Stimulated activated CD4-positive, alpha-beta T cell treated with anti-CD3 and anti-CD28 coated beads, Interleukin-4, amount 100 ng/mL, for 4 hours (primary cell): ENCODE data around the gene BZW2.

Experiments used
- DNase-seq, 2 experiments: peaks; one replicate each; pipeline ENCODE4 v3.0.0-alpha.2; 2020

BZW2 gene

DNA sequence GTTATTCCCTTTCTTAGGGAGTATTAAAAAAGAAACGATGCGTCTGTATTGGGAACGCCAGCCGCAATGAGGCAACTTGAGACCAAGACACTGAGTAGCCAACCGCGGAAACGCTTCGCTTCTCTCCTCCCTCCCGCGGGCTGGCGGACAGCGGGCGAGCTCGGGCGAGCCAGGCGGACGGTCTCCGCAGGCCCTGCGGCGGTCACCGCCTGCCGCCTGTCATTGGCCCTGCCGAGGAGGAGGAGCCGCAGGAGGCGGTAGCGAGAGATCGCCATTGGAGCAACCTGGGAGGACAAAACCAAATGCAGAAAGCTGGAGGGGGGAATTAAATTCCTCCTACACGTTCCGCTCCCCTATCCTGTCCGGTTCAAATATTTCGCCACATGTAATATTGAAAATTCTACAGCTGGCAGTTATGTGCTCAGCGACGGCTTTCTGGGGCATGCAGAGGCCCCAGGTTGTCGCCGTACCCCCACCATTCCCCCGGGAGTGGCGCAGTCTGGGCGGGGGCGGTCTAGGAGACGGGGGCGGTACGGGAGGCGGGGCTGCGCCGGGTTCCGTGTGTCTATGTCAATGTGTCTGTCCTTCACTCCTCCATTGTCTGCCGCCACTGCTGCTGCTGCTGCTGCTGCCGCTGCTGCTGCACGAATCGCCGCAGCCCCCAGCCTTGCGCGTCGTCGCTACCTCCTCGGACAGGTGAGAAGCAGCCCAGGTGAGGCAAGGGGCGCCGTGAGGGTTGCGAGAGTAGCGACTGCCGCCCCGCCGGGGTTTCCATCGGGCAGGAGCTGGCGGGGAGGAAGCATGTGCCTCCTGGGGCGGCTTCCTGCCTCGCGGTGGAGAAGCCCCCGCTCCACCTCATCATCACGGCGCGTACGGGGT is at the start of gene BZW2, which contains the start of gene ANKMY2:
Gene BZW2, plus strand, starts transcription at position 589 of the 879 bp plus-strand sequence. CDS start 19,263 bp downstream, outside the sequence.
Gene ANKMY2, minus strand, starts transcription at position 162 of the 879 bp plus-strand sequence. CDS start 181 bp downstream, outside the sequence.
- DNase-seq = peak; percentile 90 to 93

DNA sequence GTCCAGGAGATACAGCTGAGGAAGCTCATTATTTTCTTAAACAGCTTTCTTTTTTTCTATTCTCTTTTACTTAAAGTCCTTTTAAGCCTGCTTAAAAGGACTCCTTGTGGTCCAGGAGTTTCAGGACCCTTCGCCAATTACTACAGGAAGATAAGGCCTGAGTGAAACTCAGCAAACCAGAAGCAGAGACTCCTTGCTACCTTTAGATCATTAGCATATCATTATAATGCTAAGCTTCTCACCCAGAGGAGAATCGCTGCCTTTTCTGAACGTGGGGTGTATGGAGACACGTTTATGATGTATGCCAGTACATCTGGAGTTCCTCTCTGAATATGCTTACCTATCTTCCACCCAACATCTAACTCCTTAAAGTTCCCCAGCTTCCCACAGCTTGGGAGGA is 48.0 kb upstream of the BZW2 start:
- no peak for DNase-seq

DNA sequence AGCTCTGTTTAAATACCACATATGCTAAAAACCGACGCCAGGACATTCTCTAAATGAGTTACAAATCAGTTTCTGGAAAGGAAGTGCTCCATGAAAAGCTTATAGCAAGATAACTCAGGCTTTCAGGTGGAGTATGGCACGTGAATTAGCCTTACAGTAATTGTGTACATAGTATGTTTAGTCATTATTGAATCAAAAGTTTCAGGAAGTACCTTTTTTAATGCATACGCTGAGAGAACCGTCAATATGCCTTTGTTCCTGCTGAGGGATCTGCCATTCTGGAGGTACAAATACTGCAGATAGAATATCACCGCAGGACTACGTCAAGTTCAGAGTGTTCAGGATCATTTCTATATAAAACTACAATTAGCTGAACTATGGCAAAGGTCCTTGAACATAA is 46.1 kb upstream of the BZW2 start:
- no peak for DNase-seq

GRCh38 chr7:16603633-16604032 is 42.3 kb upstream of the BZW2 start:
- DNase-seq = no peak

DNA sequence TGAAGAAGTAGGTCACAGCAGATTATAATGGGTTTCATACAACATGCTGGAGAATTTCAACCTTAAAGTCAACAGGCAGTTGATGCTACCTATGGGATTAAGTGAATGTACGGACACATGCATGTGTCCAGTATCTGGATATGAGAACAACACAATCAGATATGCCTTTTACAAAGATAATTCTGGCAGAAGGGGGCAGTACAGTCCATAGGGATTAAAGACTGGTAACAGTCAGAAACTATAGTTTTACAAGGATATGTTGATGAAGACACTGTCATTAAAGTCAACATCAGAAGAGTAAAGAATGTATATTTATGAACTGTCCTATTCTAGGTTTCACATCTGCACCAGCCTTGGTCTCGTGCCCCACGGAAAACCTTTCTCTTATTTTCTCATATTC is 41.9 kb upstream of the BZW2 start:
- DNase-seq = no peak

DNA sequence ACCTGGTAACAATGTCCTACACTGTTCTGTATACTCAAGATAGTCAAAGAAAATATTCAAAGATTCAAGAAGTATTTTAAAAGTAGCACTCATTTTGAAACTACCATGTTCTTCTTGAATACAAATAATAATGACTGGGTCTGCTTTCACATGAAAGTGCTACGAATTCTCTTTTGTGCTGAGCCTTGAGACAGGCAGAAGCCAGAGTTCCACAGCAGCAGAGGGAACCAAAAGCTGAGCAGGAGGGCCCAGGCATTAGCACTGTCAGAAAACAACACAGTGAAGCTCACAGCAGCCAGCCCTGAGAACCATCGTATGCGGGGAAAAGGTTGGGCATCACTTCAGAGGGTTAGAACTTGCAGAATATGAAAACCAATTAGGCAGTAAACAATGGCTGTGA is 39.3 kb upstream of the BZW2 start:
- no peak for DNase-seq

DNA sequence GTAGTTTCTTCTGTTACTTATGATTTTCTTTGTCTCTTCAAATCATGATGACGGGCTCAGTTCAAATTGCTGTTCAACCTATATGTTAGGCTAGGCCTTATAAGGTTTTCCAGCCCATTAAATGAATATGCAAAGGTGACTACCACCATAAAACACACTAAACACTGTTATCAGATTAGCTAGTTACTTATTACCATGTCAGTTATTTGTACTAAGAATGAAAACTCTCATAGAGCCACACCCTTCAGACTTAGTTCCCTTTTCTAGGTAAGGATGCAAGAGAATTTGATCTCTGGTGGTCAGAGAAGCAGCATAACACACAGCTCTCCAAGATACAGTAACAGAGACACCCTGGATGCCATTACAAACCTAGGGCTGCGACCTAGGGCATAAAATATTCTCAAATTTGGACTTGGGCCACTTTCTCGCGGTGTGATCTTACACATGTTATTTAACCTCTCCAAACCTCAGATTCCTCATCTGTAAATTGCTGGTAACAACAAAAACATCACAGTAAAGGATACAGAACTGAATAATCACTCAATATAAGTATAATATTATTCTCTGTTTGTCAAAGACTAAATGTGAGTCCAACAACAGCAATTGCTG is 36.0 kb upstream of the BZW2 start:
- no peak for DNase-seq

GRCh38 chr7:16611711-16612110 is 34.3 kb upstream of the BZW2 start:
- no peak for DNase-seq

DNA sequence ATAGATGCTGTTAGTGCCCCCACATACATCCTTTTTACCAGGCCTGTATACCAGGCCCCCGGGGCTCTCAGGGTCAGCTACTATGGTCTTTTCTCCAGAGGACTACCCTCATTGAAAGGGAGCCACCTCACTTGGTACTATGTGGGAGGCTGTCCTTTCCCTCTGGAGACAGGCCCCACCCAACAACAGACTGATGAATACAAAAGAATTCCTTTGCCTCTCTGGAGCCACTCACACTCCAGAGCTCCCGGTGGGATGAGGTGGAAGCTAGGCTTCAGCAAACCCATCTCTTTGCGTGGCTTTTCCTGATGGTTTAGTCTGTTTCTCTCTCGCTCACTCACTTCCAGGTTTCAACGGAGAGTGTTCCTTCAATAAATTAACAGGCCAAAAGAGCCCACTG is 30.8 kb upstream of the BZW2 start:
- DNase-seq = no peak

DNA sequence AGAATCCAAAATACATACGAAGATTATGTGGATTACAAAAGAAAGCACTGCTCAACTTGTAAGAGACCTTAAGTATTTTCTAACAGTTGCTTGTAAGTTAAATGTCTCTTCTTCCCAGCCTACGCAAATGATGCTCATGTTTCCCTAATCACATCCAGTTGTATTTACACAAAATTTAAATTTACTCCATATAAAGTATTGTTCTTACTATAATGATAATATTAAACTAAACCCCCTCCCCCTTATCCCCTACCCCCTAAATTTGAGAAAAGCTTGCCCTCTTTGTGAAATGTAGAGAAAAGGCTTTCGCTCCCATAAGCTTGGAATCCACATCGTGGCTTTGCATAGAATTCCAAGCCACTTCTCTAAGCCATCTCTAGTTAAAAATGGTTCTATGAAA is 29.9 kb upstream of the BZW2 start:
- no peak for DNase-seq

DNA sequence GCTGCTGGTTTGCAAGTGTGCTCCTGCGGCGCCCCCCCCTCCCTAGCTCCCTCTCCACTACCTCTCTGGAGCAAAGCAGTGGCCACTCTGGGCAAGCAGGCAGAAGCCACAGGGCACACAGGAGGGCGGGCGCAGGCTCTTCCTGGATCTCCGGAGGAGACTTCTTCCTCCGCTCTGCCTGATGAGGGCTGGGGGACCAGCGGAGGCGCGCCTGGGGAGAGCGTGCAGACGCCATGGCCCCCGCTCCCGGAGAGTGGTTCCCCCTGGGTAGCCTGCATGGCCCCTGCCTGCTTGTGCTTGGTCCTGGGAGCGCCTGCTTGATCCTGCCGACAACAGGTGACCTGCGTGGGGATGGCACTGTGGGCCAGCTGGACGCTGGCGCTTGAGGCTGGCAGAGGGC is 29.4 kb upstream of the BZW2 start:
- DNase-seq = no peak

GRCh38 chr7:16619979-16620408 is 26.0 kb upstream of the BZW2 start:
- no peak for DNase-seq

- no peak for DNase-seq
Observed at GRCh38 chr7:16626388-16626787, 19.6 kb upstream of the BZW2 start.

DNA sequence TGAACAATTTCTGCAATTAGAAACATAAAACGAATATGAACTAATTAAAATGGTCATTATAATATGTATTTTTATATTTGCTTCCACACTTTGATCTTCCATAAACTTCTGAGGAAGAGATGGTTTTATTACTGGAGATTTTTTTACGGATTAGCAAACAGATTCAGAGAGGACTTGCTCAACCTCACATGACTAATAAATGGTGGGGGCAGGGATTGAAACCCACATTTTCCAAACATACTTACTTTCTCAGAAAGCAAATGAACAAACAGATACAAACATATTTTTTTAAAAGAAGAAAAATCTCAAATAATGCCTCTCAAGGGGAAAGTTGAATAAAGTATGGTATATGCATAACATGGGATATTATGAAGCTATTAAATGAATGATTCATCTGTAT is 18.7 kb upstream of the BZW2 start:
- no peak for DNase-seq

GRCh38 chr7:16630654-16631053 is 15.3 kb upstream of the BZW2 start:
- no peak for DNase-seq

- DNase-seq = no peak
Observed at GRCh38 chr7:16634271-16634738, 11.7 kb upstream of the BZW2 start.

DNA sequence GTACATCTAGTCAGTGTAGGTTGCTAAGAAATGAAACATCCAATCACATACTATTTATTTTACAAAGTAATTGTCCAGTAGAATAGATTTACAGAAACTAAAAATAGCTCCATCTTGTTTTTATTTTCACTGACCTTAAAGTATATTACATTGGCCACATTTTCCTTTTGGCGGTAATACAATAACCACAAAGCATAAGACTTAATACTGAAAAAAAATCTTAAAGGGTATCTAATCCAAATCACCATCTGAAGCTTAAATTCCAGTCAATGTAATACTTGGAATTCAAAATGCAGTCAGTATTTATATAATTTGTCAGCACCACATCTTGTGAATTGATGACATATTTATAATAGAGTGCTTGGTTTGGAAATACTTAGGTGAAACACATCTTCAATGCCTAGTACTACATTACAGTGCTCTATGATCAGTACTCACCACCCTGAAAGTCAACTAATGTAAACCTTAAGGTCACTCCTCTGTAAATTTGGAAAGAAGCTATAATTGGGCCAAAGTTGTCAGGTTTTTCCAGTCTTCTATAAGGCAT is 9.4 kb upstream of the BZW2 start:
- no peak for DNase-seq

DNA sequence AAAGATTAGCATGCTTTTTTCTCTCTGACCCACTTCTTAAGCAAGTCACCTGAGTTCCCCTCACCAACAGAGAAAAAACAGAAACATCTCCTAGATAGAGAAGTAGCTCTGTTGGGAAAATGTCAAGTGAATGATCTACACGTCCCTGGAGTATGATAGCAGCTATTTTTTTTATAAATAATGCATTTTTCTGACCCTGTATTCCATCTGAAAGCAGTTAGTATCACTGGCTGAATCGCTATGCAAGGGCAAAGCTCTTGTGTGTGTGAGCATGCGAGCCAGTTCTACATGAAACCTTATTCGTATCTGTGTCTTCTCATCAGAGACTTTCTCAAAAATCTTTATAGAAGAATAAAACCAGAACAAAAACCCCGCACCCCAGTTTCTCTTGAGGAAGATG is 8.6 kb upstream of the BZW2 start:
- DNase-seq = no peak

DNA sequence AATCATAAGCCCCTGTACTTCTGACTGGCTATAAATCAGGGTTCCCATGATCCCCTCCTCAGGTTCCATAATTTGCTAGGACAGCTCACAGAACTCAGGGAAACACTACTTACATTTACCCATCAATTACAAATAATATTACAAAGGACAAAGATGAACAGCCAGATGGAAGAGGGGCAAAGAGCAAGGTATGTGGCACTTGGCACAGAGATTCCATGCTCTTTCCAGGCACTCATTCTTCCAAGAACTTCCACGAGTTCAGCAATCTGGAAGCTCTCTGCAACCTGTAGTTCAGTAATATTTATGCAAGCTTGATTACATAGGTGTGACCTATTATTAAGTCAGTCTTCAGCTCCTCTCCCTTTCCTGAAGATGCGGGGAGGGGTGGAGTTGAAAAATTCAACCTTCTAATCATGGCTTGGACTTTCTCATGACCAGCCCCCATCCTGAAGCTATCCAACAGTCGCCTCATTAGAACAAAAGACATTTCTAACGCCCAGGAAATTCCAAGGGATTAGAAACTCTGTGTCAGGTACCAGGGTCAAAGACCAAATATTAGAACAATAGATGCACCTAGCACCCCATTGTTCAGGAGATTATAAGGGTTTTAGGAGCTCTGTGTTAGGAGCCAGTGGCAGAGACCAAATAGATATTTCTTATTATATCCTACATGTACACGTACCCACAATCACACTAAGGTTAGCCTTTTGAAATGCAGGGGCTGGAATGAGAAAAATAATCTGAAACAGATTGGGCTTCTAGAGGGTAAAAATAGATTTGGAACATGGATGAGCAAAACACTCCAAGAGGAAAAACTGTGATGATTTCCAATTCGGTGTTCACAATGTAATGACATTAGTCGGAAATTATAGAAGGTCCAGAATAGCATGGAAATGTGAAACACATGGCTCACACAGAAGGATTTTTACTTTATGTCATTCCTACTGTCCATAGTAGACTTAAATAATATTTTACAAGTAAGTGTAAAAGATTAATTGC is 7.4 kb upstream of the BZW2 start:
- no peak for DNase-seq

DNA sequence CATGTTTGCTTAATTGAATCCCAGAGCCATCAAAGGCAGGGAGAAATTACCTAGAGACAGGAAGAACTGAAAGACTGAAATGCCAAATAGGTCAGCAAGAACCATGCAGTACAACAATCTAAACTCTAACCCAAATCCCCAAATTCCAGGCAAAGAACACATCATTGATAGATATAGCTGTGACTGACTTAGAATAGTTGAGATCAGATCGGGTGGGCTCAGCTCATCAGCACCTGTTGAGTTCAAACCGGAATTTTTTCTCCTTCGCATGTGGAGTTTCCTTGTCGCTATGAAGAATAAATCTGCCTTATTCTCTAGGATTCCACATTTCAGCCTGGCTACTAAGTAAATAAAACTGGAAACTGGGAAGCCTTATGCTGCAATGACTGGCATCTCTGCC is 1.8 kb upstream of the BZW2 start:
- no peak for DNase-seq

DNA sequence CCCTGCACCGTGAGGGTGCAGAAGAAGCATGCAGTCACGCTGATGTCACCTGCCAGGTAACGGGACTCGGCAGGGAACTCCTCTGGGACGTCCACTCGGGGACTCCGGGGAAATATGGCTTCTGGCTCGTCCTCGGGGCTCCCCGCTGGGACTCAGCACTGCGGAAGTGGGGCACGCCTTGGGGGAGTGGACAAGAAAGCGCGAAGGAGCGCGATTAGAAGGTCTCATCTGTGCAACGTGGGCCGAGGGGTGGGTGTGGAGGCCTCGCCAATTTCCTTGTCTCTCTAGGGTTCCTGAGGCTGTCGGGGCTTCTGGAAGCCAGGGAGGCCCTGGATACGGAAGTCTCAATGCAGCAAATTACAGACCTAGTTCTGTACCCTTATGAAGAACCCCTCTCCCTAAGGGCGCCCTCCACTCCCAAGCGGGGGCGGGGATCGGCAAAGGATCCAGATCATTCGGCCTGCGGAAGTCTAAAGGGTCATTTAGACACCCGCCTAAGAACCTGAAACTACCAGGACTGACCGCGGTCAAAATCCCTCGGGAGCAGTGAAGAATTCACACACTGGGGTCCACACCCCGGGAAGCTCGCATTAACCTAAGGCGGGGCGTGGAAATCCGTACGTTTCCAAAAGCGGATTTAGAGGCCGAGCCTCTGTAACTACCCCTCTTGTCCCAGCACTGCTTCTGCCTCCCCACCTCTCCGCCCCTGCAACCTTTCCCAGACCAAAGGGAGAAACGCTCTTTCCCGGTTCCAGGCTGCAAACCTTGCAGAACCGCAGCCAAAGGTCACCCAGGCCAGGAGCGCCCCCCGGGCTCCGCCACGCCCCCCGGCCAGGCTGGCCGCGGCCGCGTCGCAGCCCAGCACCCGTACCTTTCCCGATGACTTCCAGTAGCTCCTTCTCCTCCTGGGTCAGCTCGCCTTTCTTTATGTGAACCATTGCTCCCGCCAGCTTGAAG is 1.1 kb upstream of the BZW2 start:
- peak; percentile 39 to 49 for DNase-seq
